Panc1 (cell line): ENCODE measurements around the gene CD55. TPM values are rescaled to one million over a fixed set of nuclear protein-coding genes. Genes with fewer than 3 reads are reported as not detected.

Experiments
- ATAC-seq: fragments of 200-7000 bp; cut with Tn5 transposase; 2 replicates; pipeline ENCODE4 v1.9.1; 2020; ENCODE audit warnings: mild to moderate bottlenecking, moderate library complexity
- BruUV-seq: library from RNA; stranded (reverse); fragments of 400-500 nt; replicated peaks from 2 replicates; lab custom pipeline; 2021; lab: Mats Ljungman, UMichigan
- CTCF ChIA-PET: fragments of 300-600 bp; sonication (Branson Sonifier 250); formaldehyde crosslinking; loops from one replicate; lab custom pipeline; 2022; ENCODE audit warnings: antibody characterized with exemption; lab: Charles Lee
- POLR2A ChIA-PET: fragments of 300-600 bp; sonication (Branson Sonifier 250); formaldehyde crosslinking; loops from one replicate; lab custom pipeline; 2022; ENCODE audit warnings: antibody characterized with exemption; lab: Charles Lee
- DNase-seq: peaks from one replicate; pipeline ENCODE4 v3.0.0-alpha.2; 2010; ENCODE audit warnings: low read depth, low spot score
- H3K27ac ChIP-seq: 2 replicates; pipeline ENCODE4 v1.5.1; 2011; ENCODE audit warnings: mild to moderate bottlenecking, low read length, inconsistent platforms
- H3K27me3 ChIP-seq: fragments of 200-500 bp; sonication (Bioruptor generic); 2 replicates; pipeline ENCODE4 v1.6.0; 2014; ENCODE audit warnings: low read length, inconsistent platforms; ENCODE audit not compliant: control insufficient read depth, insufficient read depth
- H3K36me3 ChIP-seq: fragments of 200-500 bp; sonication (Bioruptor generic); 2 replicates; pipeline ENCODE4 v1.5.1; 2014; ENCODE audit warnings: inconsistent platforms, mild to moderate bottlenecking, low read length, moderate library complexity; ENCODE audit not compliant: control insufficient read depth, insufficient read depth
- H3K4me1 ChIP-seq: 2 replicates; pipeline ENCODE4 v1.5.1; 2011; ENCODE audit warnings: inconsistent platforms, mild to moderate bottlenecking, low read length, moderate library complexity; ENCODE audit not compliant: control insufficient read depth, insufficient read depth
- H3K4me3 ChIP-seq, 2 experiments: 2 replicates each; pipeline ENCODE4 v1.5.1; 2011 to 2012; ENCODE audit warnings: low read depth in 2 of 2, low read length in 2 of 2, mild to moderate bottlenecking in 2 of 2, inconsistent platforms in 1 of 2, moderate library complexity in 1 of 2
- H3K9me3 ChIP-seq: fragments of 200-500 bp; sonication (Bioruptor generic); 2 replicates; pipeline ENCODE4 v1.5.1; 2014; ENCODE audit warnings: low read depth, mild to moderate bottlenecking, inconsistent platforms, low read length, moderate library complexity; ENCODE audit not compliant: control insufficient read depth, insufficient read depth
- POLR2AphosphoS5 ChIP-seq: IDR thresholded peaks from 2 replicates; pipeline ENCODE4 v1.6.1; 2012; ENCODE audit warnings: mild to moderate bottlenecking, low read depth, low read length, moderate library complexity
- SIN3A ChIP-seq: IDR thresholded peaks from 2 replicates; pipeline ENCODE4 v1.6.1; 2012; ENCODE audit warnings: low read depth, mild to moderate bottlenecking, low read length, moderate library complexity, borderline replicate concordance; ENCODE audit not compliant: insufficient read depth
- TCF7L2 ChIP-seq: IDR thresholded peaks from 2 replicates; pipeline ENCODE4 v1.6.1; 2011; ENCODE audit warnings: mild to moderate bottlenecking, low read depth, low read length, inconsistent platforms
- in situ Hi-C: cut with HindIII; loops from 2 replicates; pipeline ENCODE4 v1.10.0; 2016; ENCODE audit warnings: low sequenced_read_pairs, low pct_unique_long_range_greater_than_20kb
- intact Hi-C: fragments of 100-400 bp; cut with micrococcal nuclease; formaldehyde crosslinking; loops from one replicate; pipeline ENCODE4 v1.10.0; 2022; ENCODE audit not compliant: unreplicated experiment
- total RNA-seq: library from RNA; stranded (reverse); gene quantifications from one replicate; pipeline ENCODE4 v1.2.1, GENCODE V29; 2021; ENCODE audit not compliant: unreplicated experiment
- TF ChIP-seq, protein P1 (sequence below): fragments of 450-650 bp; IDR thresholded peaks from 2 replicates; pipeline ENCODE4 v1.5.1; 2017; ENCODE audit warnings: mild to moderate bottlenecking
- TF ChIP-seq, protein P2 (sequence below), 2 experiments: IDR thresholded peaks; 2 replicates each; pipeline ENCODE4 v1.6.1; 2011 to 2012; ENCODE audit warnings: low read depth in 2 of 2, control low read depth in 1 of 2, low read length in 1 of 2, mild to moderate bottlenecking in 1 of 2, moderate library complexity in 1 of 2; ENCODE audit not compliant: insufficient read depth in 1 of 2

Gene CD55
- total RNA-seq, 1 experiment from 2014 or later, result 12.1 TPM

DNA sequence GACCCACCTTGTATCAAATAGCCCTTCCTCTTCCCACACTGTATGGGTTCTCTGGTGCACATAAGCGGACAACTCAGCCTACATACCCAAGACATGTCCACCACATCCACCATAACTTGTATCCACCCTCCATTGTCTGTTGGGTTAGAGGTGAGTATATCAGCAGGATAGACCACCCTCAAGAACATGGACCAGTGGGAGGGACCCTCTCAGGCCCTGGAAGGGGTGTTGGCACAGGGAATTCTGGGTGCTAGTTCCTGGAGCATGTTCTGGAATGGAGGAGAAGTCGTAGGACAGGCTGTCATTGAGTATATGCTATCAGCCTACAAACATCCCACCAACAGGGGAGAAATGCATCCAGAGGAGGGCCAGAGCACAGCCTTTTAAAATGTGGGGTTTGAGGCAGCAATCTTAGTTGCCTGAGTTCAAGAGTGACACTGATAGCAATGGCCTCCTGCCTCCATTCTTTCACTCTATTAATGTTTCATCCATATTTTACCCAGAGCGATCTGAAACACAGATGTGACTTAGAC is 7.5 kb downstream of the CD55 start:
- H3K4me3 ChIP-seq, result no peak overlapping the region
- ChIA-PET POLR2A (interaction anchor here (0.6 kb wide), 1 partner anchor 8 kb away, joined by 3 read pairs; no protein-coding TSS in a partner anchor), CTCF (no interaction called here)
- H3K4me1 ChIP-seq, result no peaks in the 10 kb centered on the region
- peaks cover 8% of the 10 kb centered on the region; the same call in 1 of the 2 replicates for H3K9me3 ChIP-seq
- H3K27ac ChIP-seq, result no peak overlapping the region
- intact Hi-C loops (no loop called here), in situ Hi-C loops (no loop called here)
- TF ChIP-seq TCF7L2 (no peak), SIN3A (no peak), POLR2AphosphoS5 (no peak)
- TF ChIP-seq, protein P1, sequence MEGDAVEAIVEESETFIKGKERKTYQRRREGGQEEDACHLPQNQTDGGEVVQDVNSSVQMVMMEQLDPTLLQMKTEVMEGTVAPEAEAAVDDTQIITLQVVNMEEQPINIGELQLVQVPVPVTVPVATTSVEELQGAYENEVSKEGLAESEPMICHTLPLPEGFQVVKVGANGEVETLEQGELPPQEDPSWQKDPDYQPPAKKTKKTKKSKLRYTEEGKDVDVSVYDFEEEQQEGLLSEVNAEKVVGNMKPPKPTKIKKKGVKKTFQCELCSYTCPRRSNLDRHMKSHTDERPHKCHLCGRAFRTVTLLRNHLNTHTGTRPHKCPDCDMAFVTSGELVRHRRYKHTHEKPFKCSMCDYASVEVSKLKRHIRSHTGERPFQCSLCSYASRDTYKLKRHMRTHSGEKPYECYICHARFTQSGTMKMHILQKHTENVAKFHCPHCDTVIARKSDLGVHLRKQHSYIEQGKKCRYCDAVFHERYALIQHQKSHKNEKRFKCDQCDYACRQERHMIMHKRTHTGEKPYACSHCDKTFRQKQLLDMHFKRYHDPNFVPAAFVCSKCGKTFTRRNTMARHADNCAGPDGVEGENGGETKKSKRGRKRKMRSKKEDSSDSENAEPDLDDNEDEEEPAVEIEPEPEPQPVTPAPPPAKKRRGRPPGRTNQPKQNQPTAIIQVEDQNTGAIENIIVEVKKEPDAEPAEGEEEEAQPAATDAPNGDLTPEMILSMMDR, result no peak
- TF ChIP-seq, protein P2, sequence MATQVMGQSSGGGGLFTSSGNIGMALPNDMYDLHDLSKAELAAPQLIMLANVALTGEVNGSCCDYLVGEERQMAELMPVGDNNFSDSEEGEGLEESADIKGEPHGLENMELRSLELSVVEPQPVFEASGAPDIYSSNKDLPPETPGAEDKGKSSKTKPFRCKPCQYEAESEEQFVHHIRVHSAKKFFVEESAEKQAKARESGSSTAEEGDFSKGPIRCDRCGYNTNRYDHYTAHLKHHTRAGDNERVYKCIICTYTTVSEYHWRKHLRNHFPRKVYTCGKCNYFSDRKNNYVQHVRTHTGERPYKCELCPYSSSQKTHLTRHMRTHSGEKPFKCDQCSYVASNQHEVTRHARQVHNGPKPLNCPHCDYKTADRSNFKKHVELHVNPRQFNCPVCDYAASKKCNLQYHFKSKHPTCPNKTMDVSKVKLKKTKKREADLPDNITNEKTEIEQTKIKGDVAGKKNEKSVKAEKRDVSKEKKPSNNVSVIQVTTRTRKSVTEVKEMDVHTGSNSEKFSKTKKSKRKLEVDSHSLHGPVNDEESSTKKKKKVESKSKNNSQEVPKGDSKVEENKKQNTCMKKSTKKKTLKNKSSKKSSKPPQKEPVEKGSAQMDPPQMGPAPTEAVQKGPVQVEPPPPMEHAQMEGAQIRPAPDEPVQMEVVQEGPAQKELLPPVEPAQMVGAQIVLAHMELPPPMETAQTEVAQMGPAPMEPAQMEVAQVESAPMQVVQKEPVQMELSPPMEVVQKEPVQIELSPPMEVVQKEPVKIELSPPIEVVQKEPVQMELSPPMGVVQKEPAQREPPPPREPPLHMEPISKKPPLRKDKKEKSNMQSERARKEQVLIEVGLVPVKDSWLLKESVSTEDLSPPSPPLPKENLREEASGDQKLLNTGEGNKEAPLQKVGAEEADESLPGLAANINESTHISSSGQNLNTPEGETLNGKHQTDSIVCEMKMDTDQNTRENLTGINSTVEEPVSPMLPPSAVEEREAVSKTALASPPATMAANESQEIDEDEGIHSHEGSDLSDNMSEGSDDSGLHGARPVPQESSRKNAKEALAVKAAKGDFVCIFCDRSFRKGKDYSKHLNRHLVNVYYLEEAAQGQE (IDR thresholded peaks at IDR 0.05; ENCODE audit: insufficient read depth in 1 of 2, low read depth in 2 of 2, low read length in 1 of 2), result no peak
- no TSS peak for BruUV-seq
- DNase-seq (no peak), ATAC-seq (no peak)
- H3K27me3 ChIP-seq, result no peaks in the 10 kb centered on the region
- H3K36me3 ChIP-seq, result peaks cover 3% of the 10 kb centered on the region; the same call in 1 of the 2 replicates

DNA sequence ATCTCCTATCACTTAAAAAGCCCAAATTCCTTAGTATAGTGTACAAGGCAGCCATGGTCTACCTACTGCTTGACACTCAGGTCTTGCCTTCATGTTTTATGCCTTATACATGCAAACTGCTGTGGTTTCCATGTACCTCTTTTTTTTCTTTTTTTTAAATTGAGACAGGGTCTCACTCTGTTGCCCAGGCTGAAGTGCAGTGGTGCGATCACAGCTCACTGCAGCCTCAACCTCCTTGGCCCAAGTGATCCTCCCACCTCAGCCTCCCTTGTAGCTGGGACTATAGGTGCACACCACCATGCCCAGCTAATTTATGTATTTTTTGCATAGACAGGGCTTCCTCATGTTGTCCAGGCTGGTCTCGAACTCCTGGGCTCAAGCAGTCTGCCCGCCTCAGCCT is 8.0 kb downstream of the CD55 start:
- Histone ChIP-seq H3K9me3 (peaks cover 8% of the 10 kb centered on the region; the same call in 1 of the 2 replicates), H3K36me3 (peaks cover 3% of the 10 kb centered on the region; the same call in 1 of the 2 replicates), H3K27ac (no peak overlapping the region), H3K27me3 (no peaks in the 10 kb centered on the region), H3K4me1 (no peaks in the 10 kb centered on the region), H3K4me3 (no peak overlapping the region)
- TF ChIP-seq, protein P2 (IDR thresholded peaks at IDR 0.05; ENCODE audit: insufficient read depth in 1 of 2, low read depth in 2 of 2, low read length in 1 of 2), result no peak
- TF ChIP-seq, protein P1, result no peak
- no peak for TF ChIP-seq TCF7L2
- TF ChIP-seq SIN3A, result no peak
- TF ChIP-seq POLR2AphosphoS5, result no peak
- in situ Hi-C loops, result no loop called here
- BruUV-seq, result no TSS peak
- POLR2A ChIA-PET, result interaction anchor here (0.6 kb wide), 1 partner anchor 8 kb away, joined by 3 read pairs; no protein-coding TSS in a partner anchor
- ATAC-seq, result no peak
- no peak for DNase-seq
- CTCF ChIA-PET, result no interaction called here
- intact Hi-C loops, result no loop called here
